Neuronal stem cell (in vitro differentiated cells): ENCODE measurements around the gene AP3B1.
A peak's percentile ranks its signal among the peaks of the same experiment; 100 is the strongest.

Experiments used
- DNase-seq: peaks from one replicate; pipeline ENCODE4 v3.0.0-alpha.2; 2013; ENCODE audit warnings: low spot score
- H2AFZ ChIP-seq: one replicate; pipeline ENCODE4 v1.6.1; 2013; ENCODE audit warnings: mild to moderate bottlenecking, low read length, inconsistent platforms
- H2AK5ac ChIP-seq: 2 replicates; pipeline ENCODE4 v1.6.1; 2013; ENCODE audit warnings: low read depth, mild to moderate bottlenecking, inconsistent platforms, low read length, moderate library complexity, mixed read lengths
- H2BK120ac ChIP-seq: 2 replicates; pipeline ENCODE4 v1.6.1; 2013; ENCODE audit warnings: low read depth, mild to moderate bottlenecking, inconsistent platforms, low read length, moderate library complexity, mixed read lengths
- H2BK12ac ChIP-seq: one replicate; pipeline ENCODE4 v1.6.1; 2013; ENCODE audit warnings: low read length, inconsistent platforms
- H2BK15ac ChIP-seq: 2 replicates; pipeline ENCODE4 v1.6.1; 2013; ENCODE audit warnings: mild to moderate bottlenecking, low read length, inconsistent platforms, mixed read lengths
- H2BK5ac ChIP-seq: one replicate; pipeline ENCODE4 v1.6.1; 2013; ENCODE audit warnings: inconsistent platforms, mild to moderate bottlenecking, low read length, moderate library complexity
- H3K14ac ChIP-seq: one replicate; pipeline ENCODE4 v1.6.1; 2013; ENCODE audit warnings: low read length, inconsistent platforms
- H3K18ac ChIP-seq: 2 replicates; pipeline ENCODE4 v1.6.1; 2013; ENCODE audit warnings: low read length, inconsistent platforms
- H3K23ac ChIP-seq: 2 replicates; pipeline ENCODE4 v1.6.1; 2013; ENCODE audit warnings: low read depth, mild to moderate bottlenecking, mixed read lengths, low read length, inconsistent platforms; ENCODE audit not compliant: poor library complexity
- H3K27ac ChIP-seq: replicated peaks from 3 replicates; pipeline ENCODE4 v1.5.1; 2013; ENCODE audit warnings: low read length, inconsistent platforms
- H3K27me3 ChIP-seq, 3 experiments: 2 replicates each; pipeline ENCODE4 v1.6.1; 2013; ENCODE audit warnings: low read length in 3 of 3, mild to moderate bottlenecking in 2 of 3, inconsistent platforms in 1 of 3, low read depth in 1 of 3, mixed read lengths in 1 of 3, moderate library complexity in 1 of 3; ENCODE audit not compliant: control insufficient read depth in 3 of 3, insufficient read depth in 3 of 3
- H3K36me3 ChIP-seq, 2 donors: replicated peaks in 1 of 2; 2 replicates each; pipeline ENCODE4 v1.6.1; 2013; ENCODE audit warnings: low read length in 2 of 2; ENCODE audit not compliant: control insufficient read depth in 2 of 2, insufficient read depth in 2 of 2
- H3K4ac ChIP-seq: 2 replicates; pipeline ENCODE4 v1.6.1; 2013; ENCODE audit warnings: inconsistent platforms, mild to moderate bottlenecking, low read length, moderate library complexity
- H3K4me1 ChIP-seq, 2 donors: 1 replicate in 1 of 2; 2 replicates in 1 of 2; pipeline ENCODE4 v1.6.1; 2013; ENCODE audit warnings: low read length in 2 of 2, low read depth in 1 of 2; ENCODE audit not compliant: control insufficient read depth in 2 of 2, insufficient read depth in 1 of 2
- H3K4me2 ChIP-seq: one replicate; pipeline ENCODE4 v1.6.1; 2013; ENCODE audit warnings: mild to moderate bottlenecking, low read length, inconsistent platforms; ENCODE audit not compliant: insufficient read depth, poor library complexity, severe bottlenecking
- H3K4me3 ChIP-seq, 2 donors: 2 replicates each; pipeline ENCODE4 v1.5.1; 2013; ENCODE audit warnings: low read length in 2 of 2, mild to moderate bottlenecking in 2 of 2, inconsistent platforms in 1 of 2, moderate library complexity in 1 of 2
- H3K79me1 ChIP-seq: one replicate; pipeline ENCODE4 v1.6.1; 2013; ENCODE audit warnings: low read depth, mild to moderate bottlenecking, inconsistent platforms, low read length, moderate library complexity
- H3K9ac ChIP-seq: one replicate; pipeline ENCODE4 v1.6.1; 2013; ENCODE audit warnings: mild to moderate bottlenecking, low read depth, low read length, inconsistent platforms; ENCODE audit not compliant: poor library complexity
- H3K9me3 ChIP-seq, 2 donors: replicated peaks in 1 of 2; 2 replicates each; pipeline versions ENCODE3 to v1.6.1; 2013; ENCODE audit warnings: low read length in 2 of 2, mild to moderate bottlenecking in 2 of 2, inconsistent platforms in 1 of 2, low read depth in 1 of 2, mixed read lengths in 1 of 2, moderate library complexity in 1 of 2; ENCODE audit not compliant: control insufficient read depth in 2 of 2, insufficient read depth in 1 of 2
- H4K8ac ChIP-seq: one replicate; pipeline ENCODE4 v1.6.1; 2013; ENCODE audit warnings: low read depth, mild to moderate bottlenecking, inconsistent platforms, low read length, moderate library complexity
- H4K91ac ChIP-seq: one replicate; pipeline ENCODE4 v1.6.1; 2013; ENCODE audit warnings: low read length, low read depth, mild to moderate bottlenecking, inconsistent platforms; ENCODE audit not compliant: poor library complexity
- WGBS, 2 donors: extraction: QIAGEN DNeasy Blood & Tissue Kit; methylation state at CpG; one replicate each; pipeline ENCODE4 v1.1.7; 2013; ENCODE audit warnings: missing lambda C conversion rate in 2 of 2, mixed read lengths in 1 of 2; ENCODE audit not compliant: insufficient read length in 2 of 2, insufficient replicate concordance in 1 of 2; ENCODE audit errors: extremely low coverage in 2 of 2; 5-methylcytosine and 5-hydroxymethylcytosine counted together

Gene AP3B1

GRCh38 chr5:78003919-78004318 lies 290.6 kb downstream of the AP3B1 start:
- Histone ChIP-seq H3K27me3 (peaks cover 0 to 13% (median 0%) of the 10 kb centered on the region in 3 experiments), H3K18ac (no peak overlapping the region)

GRCh38 chr5:78003450-78003849 lies 291.0 kb downstream of the AP3B1 start:
- peak overlapping the region; percentile 5 for H3K27ac ChIP-seq
- no CpG with 5 or more reads among the region's 5 CpGs for WGBS, 2 donors
- H3K9ac ChIP-seq = no peak overlapping the region
- no peaks in the 10 kb centered on the region for H3K79me1 ChIP-seq
- peaks cover 18 to 27% of the 10 kb centered on the region in 2 donors for H3K4me1 ChIP-seq
- DNase-seq = no peak
- peaks cover 0 to 13% (median 0%) of the 10 kb centered on the region in 3 experiments for H3K27me3 ChIP-seq
- H2AFZ ChIP-seq = no peak overlapping the region
- H4K91ac ChIP-seq = no peak overlapping the region
- H4K8ac ChIP-seq = no peak overlapping the region
- no peak overlapping the region for H2BK120ac ChIP-seq
- H2AK5ac ChIP-seq = no peak overlapping the region
- H3K4ac ChIP-seq = no peak overlapping the region
- H2BK15ac ChIP-seq = no peak overlapping the region
- H2BK12ac ChIP-seq = no peak overlapping the region
- no peak overlapping the region for H3K4me3 ChIP-seq
- peak overlapping the region; percentile 28 for H3K4me2 ChIP-seq
- H3K9me3 ChIP-seq = no peaks in the 10 kb centered on the region
- H3K18ac ChIP-seq = no peak overlapping the region
- H3K23ac ChIP-seq = no peak overlapping the region
- H3K36me3 ChIP-seq = peaks cover 0 to 34% of the 10 kb centered on the region in 2 donors
- no peak overlapping the region for H2BK5ac ChIP-seq
- no peak overlapping the region for H3K14ac ChIP-seq

More at GRCh38 chr5:78003919-78004318, 290.6 kb downstream of the AP3B1 start:
- Histone ChIP-seq H2AK5ac (no peak overlapping the region), H3K9me3 (no peaks in the 10 kb centered on the region), H3K79me1 (no peaks in the 10 kb centered on the region), H2BK15ac (no peak overlapping the region), H3K36me3 (peaks cover 0 to 30% of the 10 kb centered on the region in 2 donors), H3K4me3 (no peak overlapping the region), H3K14ac (no peak overlapping the region), H3K9ac (no peak overlapping the region), H3K4ac (no peak overlapping the region), H4K8ac (no peak overlapping the region), H4K91ac (no peak overlapping the region), H3K27ac (peak overlapping the region; percentile 46), H2AFZ (no peak overlapping the region), H2BK12ac (no peak overlapping the region), H3K4me2 (peak overlapping the region; percentile 28), H3K4me1 (peaks cover 15 to 27% of the 10 kb centered on the region in 2 donors), H3K23ac (no peak overlapping the region), H2BK5ac (no peak overlapping the region), H2BK120ac (no peak overlapping the region)
- WGBS, 2 donors = no CpG with 5 or more reads among the region's 7 CpGs
- peak; percentile 79 for DNase-seq

GRCh38 chr5:78002690-78003089 lies 291.8 kb downstream of the AP3B1 start:
- WGBS, 2 donors = no CpG with 5 or more reads among the region's 1 CpG
- no peak overlapping the region for H2BK12ac ChIP-seq
- DNase-seq = no peak

GRCh38 chr5:78001197-78001596 lies 293.3 kb downstream of the AP3B1 start:
- DNase-seq = no peak
- no peak overlapping the region for H3K23ac ChIP-seq
- no CpG with 5 or more reads among the region's 7 CpGs for WGBS, 2 donors
- peaks cover 0 to 9% (median 0%) of the 10 kb centered on the region in 3 experiments for H3K27me3 ChIP-seq
- no peak overlapping the region for H3K18ac ChIP-seq
- H2AFZ ChIP-seq = no peak overlapping the region
- no peak overlapping the region for H2AK5ac ChIP-seq
- no peak overlapping the region for H3K4ac ChIP-seq
- peaks cover 18 to 27% of the 10 kb centered on the region in 2 donors for H3K4me1 ChIP-seq
- H3K4me2 ChIP-seq = no peak overlapping the region
- H3K9me3 ChIP-seq = no peaks in the 10 kb centered on the region
- H3K4me3 ChIP-seq = no peak overlapping the region
- peaks cover 0 to 45% of the 10 kb centered on the region in 2 donors for H3K36me3 ChIP-seq
- no peak overlapping the region for H2BK120ac ChIP-seq
- no peak overlapping the region for H4K8ac ChIP-seq
- no peak overlapping the region for H2BK5ac ChIP-seq
- no peak overlapping the region for H3K27ac ChIP-seq
- no peaks in the 10 kb centered on the region for H3K79me1 ChIP-seq
- H2BK15ac ChIP-seq = no peak overlapping the region
- H4K91ac ChIP-seq = no peak overlapping the region
- H2BK12ac ChIP-seq = no peak overlapping the region
- H3K14ac ChIP-seq = no peak overlapping the region
- no peak overlapping the region for H3K9ac ChIP-seq

More at GRCh38 chr5:78002690-78003089, 291.8 kb downstream of the AP3B1 start:
- Histone ChIP-seq H3K9ac (no peak overlapping the region), H2BK120ac (no peak overlapping the region), H3K79me1 (no peaks in the 10 kb centered on the region), H3K4ac (no peak overlapping the region), H3K36me3 (peaks cover 0 to 40% of the 10 kb centered on the region in 2 donors), H2AFZ (no peak overlapping the region), H3K27me3 (peaks cover 0 to 13% (median 0%) of the 10 kb centered on the region in 3 experiments), H3K18ac (no peak overlapping the region), H3K14ac (no peak overlapping the region), H2BK5ac (no peak overlapping the region), H3K23ac (no peak overlapping the region), H3K9me3 (no peaks in the 10 kb centered on the region), H3K27ac (no peak overlapping the region), H3K4me2 (no peak overlapping the region), H2AK5ac (no peak overlapping the region), H2BK15ac (no peak overlapping the region), H3K4me3 (no peak overlapping the region), H4K91ac (no peak overlapping the region), H3K4me1 (peaks cover 18 to 27% of the 10 kb centered on the region in 2 donors), H4K8ac (no peak overlapping the region)
